Activated T-helper 2 cell treated with anti-CD3 and anti-CD28 coated beads, Interferon-gamma antibody, Interleukin-2, Interleukin-4, amounts not matched to agents 10 μg/mL and 5 μg/mL and 100 μg/mL, durations not matched to agents 14 hours and 24 hours and 36 hours (primary cell): ENCODE measurements around the gene CAPN7. TPM values are rescaled to one million over a fixed set of nuclear protein-coding genes. Genes with fewer than 3 reads are reported as not detected.

ENCODE experiments used
- DNase-seq: peaks from one replicate; pipeline ENCODE4 v3.0.0; 2021; ENCODE audit warnings: low spot score
- H3K27ac Mint-ChIP-seq: one replicate; pipeline ENCODE4 v1.8.0; 2021; ENCODE audit warnings: mixed read lengths
- H3K27me3 Mint-ChIP-seq: one replicate; pipeline ENCODE4 v1.8.0; 2021; ENCODE audit warnings: low read depth, mixed read lengths
- H3K36me3 Mint-ChIP-seq: one replicate; pipeline ENCODE4 v1.8.0; 2021; ENCODE audit warnings: low read depth, mixed read lengths
- H3K4me1 Mint-ChIP-seq: one replicate; pipeline ENCODE4 v1.8.0; 2021; ENCODE audit warnings: low read depth, mixed read lengths
- H3K4me3 Mint-ChIP-seq: one replicate; pipeline ENCODE4 v1.8.0; 2021; ENCODE audit warnings: low read depth, mild to moderate bottlenecking, moderate library complexity, mixed read lengths
- H3K9me3 Mint-ChIP-seq: one replicate; pipeline ENCODE4 v1.8.0; 2021; ENCODE audit warnings: mixed read lengths
- intact Hi-C: fragments of 100-400 bp; cut with micrococcal nuclease; formaldehyde crosslinking; loops from one replicate; pipeline ENCODE4 v1.15.1; 2023
- total RNA-seq: library from RNA; stranded (reverse); gene quantifications from 2 replicates; pipeline ENCODE4 v1.2.3, GENCODE V29; 2022

The CAPN7 gene
- total RNA-seq, 1 donor from 2014 or later = 31.8 TPM

GRCh38 chr3:15301761-15302160 lies 95.7 kb downstream of the CAPN7 start:
- no peak for DNase-seq
- Mint-ChIP-seq H3K4me3 (no peak overlapping the region), H3K27me3 (no peaks in the 10 kb centered on the region), H3K27ac (no peak overlapping the region), H3K4me1 (peaks cover 41% of the 10 kb centered on the region), H3K36me3 (peaks cover 55% of the 10 kb centered on the region), H3K9me3 (no peaks in the 10 kb centered on the region)
- intact Hi-C loops = no loop called here

Other genes with a start within 250 kb of the CAPN7 start
- 83.9 and 91.6 TPM in 2 replicates for gene MRPS25, start 140.9 kb upstream of the CAPN7 start, total RNA-seq
- 11.3 and 13.0 TPM in 2 replicates for gene RBSN, start 107.1 kb upstream of the CAPN7 start, total RNA-seq
- gene SH3BP5, start 126.3 kb downstream of the CAPN7 start, total RNA-seq = 14.8 and 15.0 TPM in 2 replicates
- gene METTL6, start 221.3 kb downstream of the CAPN7 start, total RNA-seq = 16.1 and 16.5 TPM in 2 replicates
- gene EAF1, start 221.4 kb downstream of the CAPN7 start, total RNA-seq = 23.9 and 25.9 TPM in 2 replicates